Loucy (cell line): ENCODE measurements around the gene ARMH3.

Source experiments
- CTCF ChIP-seq: fragments of 200-600 bp; sonication (generic); conservative IDR thresholded peaks from 2 replicates; pipeline ENCODE4 v1.5.1; 2014; ENCODE audit warnings: mild to moderate bottlenecking, antibody characterized with exemption, low read length
- EZH2phosphoT487 ChIP-seq: fragments of 200-600 bp; IDR thresholded peaks from 2 replicates; pipeline ENCODE4 v1.6.1; 2018; ENCODE audit warnings: antibody characterized with exemption, mild to moderate bottlenecking, moderate library complexity, borderline replicate concordance

- TF ChIP-seq CTCF (no peak), EZH2phosphoT487 (no peak)
Measured at GRCh38 chr10:101831169-101831811, 224.7 kb downstream of the ARMH3 start.
